HepG2 (cell line): ENCODE data around the gene MORC4. TPM values are rescaled to one million over a fixed set of nuclear protein-coding genes. Genes with fewer than 3 reads are reported as not detected.

Source experiments
- ATAC-seq: fragments of 200-7000 bp; cut with Tn5 transposase; 3 replicates; pipeline ENCODE4 v1.9.1; 2020; ENCODE audit warnings: mild to moderate bottlenecking, moderate library complexity
- BruUV-seq: library from RNA; stranded (reverse); fragments of 400-500 nt; replicated peaks from 2 replicates; lab custom pipeline; 2021; lab: Mats Ljungman, UMichigan
- CTCF ChIA-PET: fragments of 300-600 bp; formaldehyde crosslinking; extraction: SDS; loops from one replicate; lab custom pipeline; 2021; ENCODE audit warnings: low total read pairs, inconsistent platforms, low intra/inter-chr PET ratio; lab: Yijun Ruan, JAX
- POLR2A ChIA-PET: fragments of 350-600 bp; sonication (Branson Sonifier 250); formaldehyde crosslinking; loops from one replicate; lab custom pipeline; 2020; ENCODE audit warnings: antibody characterized with exemption, inconsistent platforms; lab: Yijun Ruan, JAX
- DNase-seq: peaks from one replicate; pipeline ENCODE4 v3.0.0-alpha.2; 2015; ENCODE audit warnings: low spot score
- FAIRE-seq: peaks from 3 replicates; lab custom pipeline; 2011; peaks lifted over from hg19 to GRCh38; lab: Jason Lieb, UNC
- H2AFZ ChIP-seq: one replicate; pipeline ENCODE4 v1.6.1; 2011; ENCODE audit warnings: low read length, inconsistent platforms
- H3K27ac ChIP-seq: fragments of 300-600 bp; 3 replicates; pipeline ENCODE4 v1.8.0; 2011; ENCODE audit warnings: mixed run types, mild to moderate bottlenecking, mixed read lengths, low read length, inconsistent platforms; ENCODE audit not compliant: insufficient read depth; ENCODE audit errors: extremely low read length
- H3K27me3 ChIP-seq, 2 experiments: fragments of 200-600 bp in 1 of 2; 2 replicates in 1 of 2; 3 replicates in 1 of 2; pipeline versions ENCODE4 v1.6.0 to v1.8.0; 2011; ENCODE audit warnings: low read length in 2 of 2, mild to moderate bottlenecking in 2 of 2, moderate library complexity in 2 of 2, inconsistent platforms in 1 of 2; ENCODE audit not compliant: insufficient read depth in 2 of 2, control insufficient read depth in 1 of 2
- H3K36me3 ChIP-seq, 2 experiments: fragments of 200-600 bp in 1 of 2; replicated peaks in 1 of 2; 2 replicates in 1 of 2; 3 replicates in 1 of 2; pipeline versions ENCODE4 v1.5.1 to v1.8.0; 2011; ENCODE audit warnings: low read length in 2 of 2, inconsistent platforms in 1 of 2; ENCODE audit not compliant: insufficient read depth in 2 of 2, control insufficient read depth in 1 of 2
- H3K4me1 ChIP-seq: 2 replicates; pipeline ENCODE4 v1.5.1; 2012; ENCODE audit warnings: low read length, inconsistent platforms; ENCODE audit not compliant: insufficient read depth
- H3K4me2 ChIP-seq: 2 replicates; pipeline ENCODE4 v1.6.0; 2011; ENCODE audit warnings: low read depth, low read length, inconsistent platforms
- H3K4me3 ChIP-seq, 3 experiments: fragments of 200-600 bp in 1 of 3; sonication (generic), shearing (Covaris generic) in 1 of 3; replicated peaks in 1 of 3; 2 replicates each; pipeline ENCODE4 v1.5.1; 2011 to 2016; ENCODE audit warnings: low read length in 3 of 3, inconsistent platforms in 2 of 3, low read depth in 2 of 3, mild to moderate bottlenecking in 2 of 3, control low read depth in 1 of 3, mixed read lengths in 1 of 3; ENCODE audit not compliant: insufficient read depth in 1 of 3
- H3K79me2 ChIP-seq: one replicate; pipeline ENCODE4 v1.6.1; 2011; ENCODE audit warnings: low read length, inconsistent platforms; ENCODE audit not compliant: insufficient read depth
- H3K9ac ChIP-seq: 2 replicates; pipeline ENCODE4 v1.6.0; 2011; ENCODE audit warnings: mild to moderate bottlenecking, low read depth, low read length, inconsistent platforms; ENCODE audit not compliant: insufficient read depth
- H3K9me3 ChIP-seq: 2 replicates; pipeline ENCODE4 v1.5.1; 2012; ENCODE audit warnings: mild to moderate bottlenecking, low read length
- H4K20me1 ChIP-seq: 2 replicates; pipeline ENCODE4 v1.6.0; 2011; ENCODE audit warnings: inconsistent platforms, mild to moderate bottlenecking, low read length, moderate library complexity; ENCODE audit not compliant: insufficient read depth
- CENPX ChIP-seq: sonication (generic); formaldehyde crosslinking; IDR thresholded peaks from 2 replicates; pipeline ENCODE4 v1.9.0; 2021; ENCODE audit warnings: mild to moderate bottlenecking, missing genetic modification reagents, moderate library complexity
- HDAC1 ChIP-seq: sonication (generic); formaldehyde crosslinking; IDR thresholded peaks from 2 replicates; pipeline ENCODE4 v1.5.1; 2020; ENCODE audit warnings: mild to moderate bottlenecking, missing genetic modification reagents
- HDAC2 ChIP-seq: sonication (generic); formaldehyde crosslinking; IDR thresholded peaks from 2 replicates; pipeline ENCODE4 v1.4.0; 2020; ENCODE audit warnings: missing genetic modification reagents
- HNF1A ChIP-seq, 2 experiments: sonication (generic) in 1 of 2; formaldehyde crosslinking in 1 of 2; IDR thresholded peaks; 2 replicates each; pipeline versions ENCODE4 v1.4.0 to v1.6.1; 2016 to 2020; ENCODE audit warnings: borderline replicate concordance in 1 of 2, low read depth in 1 of 2, mild to moderate bottlenecking in 1 of 2, missing genetic modification reagents in 1 of 2
- KLF12 ChIP-seq: sonication (generic); formaldehyde crosslinking; IDR thresholded peaks from 2 replicates; pipeline ENCODE4 v1.4.0; 2020; ENCODE audit warnings: missing genetic modification reagents, borderline replicate concordance
- MEIS2 ChIP-seq: sonication (generic); formaldehyde crosslinking; IDR thresholded peaks from 2 replicates; pipeline ENCODE4 v1.9.0; 2021; ENCODE audit warnings: mild to moderate bottlenecking, missing genetic modification reagents
- REXO4 ChIP-seq: sonication (generic); formaldehyde crosslinking; IDR thresholded peaks from 2 replicates; pipeline ENCODE4 v1.8.0; 2022; ENCODE audit warnings: missing genetic modification reagents, mild to moderate bottlenecking, borderline replicate concordance
- RXRB ChIP-seq: IDR thresholded peaks from 2 replicates; pipeline ENCODE4 v1.6.1; 2016; ENCODE audit warnings: borderline replicate concordance, missing genetic modification reagents, missing compliant biosample characterization
- ZBED4 ChIP-seq: sonication (generic); formaldehyde crosslinking; IDR thresholded peaks from 2 replicates; pipeline ENCODE4 v1.4.0; 2020; ENCODE audit warnings: missing genetic modification reagents, borderline replicate concordance
- ZBTB21 ChIP-seq: sonication (generic); formaldehyde crosslinking; IDR thresholded peaks from 2 replicates; pipeline ENCODE4 v1.4.0; 2020; ENCODE audit warnings: missing genetic modification reagents
- ZNF619 ChIP-seq: sonication (generic); formaldehyde crosslinking; IDR thresholded peaks from 2 replicates; pipeline ENCODE4 v1.4.0; 2020; ENCODE audit warnings: mild to moderate bottlenecking, missing genetic modification reagents
- ZNF639 ChIP-seq: conservative IDR thresholded peaks from 2 replicates; pipeline ENCODE4 v1.6.1; 2018; ENCODE audit warnings: missing genetic modification reagents
- ZNF841 ChIP-seq: sonication (generic); formaldehyde crosslinking; IDR thresholded peaks from 2 replicates; pipeline ENCODE4 v1.8.1; 2023; ENCODE audit warnings: missing genetic modification reagents, borderline replicate concordance
- ZSCAN22 ChIP-seq: sonication (generic); formaldehyde crosslinking; IDR thresholded peaks from 2 replicates; pipeline ENCODE4 v1.4.0; 2020; ENCODE audit warnings: mild to moderate bottlenecking, missing genetic modification reagents
- WGBS: methylation state at CpG from one replicate; pipeline ENCODE4 v1.1.6; 2017; ENCODE audit warnings: low lambda C conversion rate; 5-methylcytosine and 5-hydroxymethylcytosine counted together
- in situ Hi-C: cut with HindIII; loops from 2 replicates; pipeline ENCODE4 v1.10.0; 2017; ENCODE audit warnings: low pct_unique_long_range_greater_than_20kb; ENCODE audit not compliant: extremely low pct_ligation_motif_present
- intact Hi-C: fragments of 100-400 bp; cut with micrococcal nuclease; formaldehyde crosslinking; loops from one replicate; pipeline ENCODE4 v1.10.0; 2022; ENCODE audit not compliant: unreplicated experiment
- polyA plus RNA-seq, 8 experiments: library from polyadenylated mRNA; depleted of rRNA in 3 of 8; stranded (reverse) in 7 of 8; unstranded in 1 of 8; fragments of >200 nt; fragmentation: Illumina TruSeq in 4 of 8; extraction: Trizol in 4 of 8; gene quantifications; 2 replicates each; pipeline versions ENCODE4 v1.2.1 to v1.2.3, GENCODE V29; 2011 to 2016; ENCODE audit warnings: low read depth in 4 of 8, missing spikeins in 1 of 8, mixed read lengths in 1 of 8; ENCODE audit not compliant: insufficient read depth in 1 of 8
- total RNA-seq, 5 experiments: library from RNA; depleted of rRNA; stranded (reverse); fragments of >200 nt; fragmentation: Illumina TruSeq; extraction: Trizol; gene quantifications; 2 replicates each; pipeline ENCODE4 v1.2.3, GENCODE V29; 2016; ENCODE audit warnings: low read depth in 1 of 5
- TF ChIP-seq, protein P1 (sequence below): sonication (generic); formaldehyde crosslinking; IDR thresholded peaks from 2 replicates; pipeline ENCODE4 v1.8.1; 2023; ENCODE audit warnings: mild to moderate bottlenecking, missing genetic modification reagents, borderline replicate concordance

The MORC4 gene
- total and polyA plus RNA-seq, 2 of the 13 experiments (the other 11 are each of a cell fraction or from before 2014, with no cell fraction given) = 7.3 to 17.6 TPM

DNA sequence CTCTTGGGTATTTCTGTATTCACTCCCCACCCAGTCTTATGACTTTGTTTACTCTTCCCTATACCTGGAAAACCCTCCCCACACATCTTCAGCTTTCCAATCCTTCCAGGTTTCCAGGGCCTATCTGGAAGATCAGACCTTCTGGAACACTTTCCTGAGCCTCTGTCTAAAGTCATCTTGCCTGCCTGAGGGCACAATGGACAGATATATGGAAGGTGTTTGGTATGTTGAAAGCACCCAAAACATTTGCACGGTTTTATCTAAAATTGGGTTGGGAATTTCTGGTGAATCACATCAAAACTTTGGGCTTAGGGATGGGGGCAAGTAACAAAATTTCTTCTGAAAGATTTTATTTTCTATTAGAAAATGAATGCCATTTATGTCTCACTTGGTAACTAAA is 63.8 kb downstream of the MORC4 start:
- Histone ChIP-seq H3K27ac (no peak overlapping the region), H3K4me2 (no peak overlapping the region), H3K9me3 (no peaks in the 10 kb centered on the region), H3K27me3 (no peaks in the 10 kb centered on the region), H4K20me1 (no peaks in the 10 kb centered on the region), H3K36me3 (no peaks in the 10 kb centered on the region), H3K79me2 (no peaks in the 10 kb centered on the region), H3K4me1 (peaks cover 30% of the 10 kb centered on the region), H3K9ac (no peak overlapping the region), H2AFZ (no peak overlapping the region), H3K4me3 (no peak overlapping the region)
- in situ Hi-C loops = no loop called here
- TF ChIP-seq HDAC1 (CRISPR knock-in tag) (no peak), MEIS2 (CRISPR knock-in tag) (no peak), RXRB (no peak), CENPX (CRISPR knock-in tag) (no peak), ZBED4 (CRISPR knock-in tag) (no peak), ZSCAN22 (CRISPR knock-in tag) (no peak), ZNF639 (CRISPR knock-in tag) (no peak), HNF1A (IDR thresholded peaks at IDR 0.05; ENCODE audit: low read depth) (no peak), HNF1A (CRISPR knock-in tag; IDR thresholded peaks at IDR 0.05; ENCODE audit: borderline replicate concordance) (no peak), ZBTB21 (no peak), ZNF841 (CRISPR knock-in tag) (no peak), REXO4 (CRISPR knock-in tag) (no peak), HDAC2 (CRISPR knock-in tag) (no peak), KLF12 (CRISPR knock-in tag) (no peak), ZNF619 (CRISPR knock-in tag) (no peak)
- TF ChIP-seq, protein P1, sequence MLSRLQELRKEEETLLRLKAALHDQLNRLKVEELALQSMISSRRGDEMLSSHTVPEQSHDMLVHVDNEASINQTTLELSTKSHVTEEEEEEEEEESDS = no peak
- BruUV-seq = no TSS peak
- WGBS = 100% methylated on average over 1 of the region's 1 CpG
- no peak for FAIRE-seq
- no peak for ATAC-seq
- CTCF ChIA-PET = no interaction called here
- DNase-seq = no peak
- intact Hi-C loops = no loop called here
- POLR2A ChIA-PET = interaction anchor here (1.8 kb wide), 1 partner anchor 33 kb away, joined by 5 read pairs; the partner anchor contains the start of gene RIPPLY1
